GM12864 (cell line): ENCODE results near the gene SORCS2.

ENCODE experiments used
- DNase-seq: peaks from one replicate; pipeline ENCODE4 v3.0.0-alpha.2; 2011; ENCODE audit warnings: low read depth
- H3K4me3 ChIP-seq: 2 replicates; pipeline ENCODE4 v1.5.1; 2011; ENCODE audit warnings: mild to moderate bottlenecking, low read depth, low read length, control low read depth
- CTCF ChIP-seq: IDR thresholded peaks from 2 replicates; pipeline ENCODE4 v1.5.1; 2011; ENCODE audit warnings: low read depth, mild to moderate bottlenecking, moderate library complexity, low read length, control low read depth, inconsistent platforms; ENCODE audit errors: missing control alignments

SORCS2 gene

GRCh38 chr4:7337196-7338058 lies 145.1 kb downstream of the SORCS2 start:
- DNase-seq = no peak
- H3K4me3 ChIP-seq = no peak overlapping the region
- no peak for TF ChIP-seq CTCF

GRCh38 chr4:7338059-7338452 lies 145.7 kb downstream of the SORCS2 start:
- no peak for TF ChIP-seq CTCF
- no peak overlapping the region for H3K4me3 ChIP-seq
- no peak for DNase-seq

- no peak for DNase-seq
- H3K4me3 ChIP-seq = no peak overlapping the region
- no peak for TF ChIP-seq CTCF
Measured at GRCh38 chr4:7338876-7339623, 146.7 kb downstream of the SORCS2 start.

GRCh38 chr4:7339751-7340552 lies 147.6 kb downstream of the SORCS2 start:
- DNase-seq = no peak
- no peak overlapping the region for H3K4me3 ChIP-seq
- no peak for TF ChIP-seq CTCF

- no peak for TF ChIP-seq CTCF
Measured at GRCh38 chr4:7340553-7341433, 148.5 kb downstream of the SORCS2 start.

GRCh38 chr4:7341491-7342222 lies 149.3 kb downstream of the SORCS2 start:
- no peak for DNase-seq
- H3K4me3 ChIP-seq = no peak overlapping the region
- TF ChIP-seq CTCF = no peak

More at GRCh38 chr4:7340553-7341433, 148.5 kb downstream of the SORCS2 start:
- no peak for DNase-seq
- no peak overlapping the region for H3K4me3 ChIP-seq
